HFF-Myc (cell line): ENCODE data around the gene TPRN.

ENCODE experiments used
- DNase-seq: peaks from one replicate; pipeline ENCODE4 v3.0.0-alpha.2; 2011; ENCODE audit warnings: low read depth; ENCODE audit errors: extremely low read depth
- H3K4me3 ChIP-seq: replicated peaks from 2 replicates; pipeline ENCODE4 v1.5.1; 2011; ENCODE audit warnings: low read depth, mild to moderate bottlenecking, control low read depth, low read length
- TF ChIP-seq, protein P1 (sequence below): IDR thresholded peaks from 2 replicates; pipeline ENCODE4 v1.5.1; 2012; ENCODE audit warnings: mild to moderate bottlenecking, low read depth, low read length, control low read depth; ENCODE audit errors: missing control alignments

The TPRN gene

DNA sequence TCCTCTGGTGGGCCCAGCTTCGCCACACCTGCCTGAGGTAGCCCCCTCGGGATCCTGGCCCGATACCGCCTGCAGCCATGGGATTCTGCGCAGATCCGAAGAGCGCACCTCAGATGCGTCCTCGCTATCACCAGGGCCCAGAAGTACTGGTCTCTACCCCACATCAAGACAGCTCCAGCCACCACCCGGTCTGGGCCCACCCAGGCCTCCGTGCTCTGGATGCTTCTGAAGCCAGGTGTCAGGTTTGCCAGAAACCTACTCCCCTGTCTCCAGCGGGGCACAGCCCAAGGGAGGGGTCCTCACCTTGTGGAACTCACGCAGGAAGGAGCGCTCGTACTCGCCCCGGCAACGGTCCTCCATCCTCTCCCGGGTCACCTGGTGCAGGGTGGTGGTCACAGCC lies 14.6 kb downstream of the TPRN start:
- no peak overlapping the region for H3K4me3 ChIP-seq
- TF ChIP-seq, protein P1, sequence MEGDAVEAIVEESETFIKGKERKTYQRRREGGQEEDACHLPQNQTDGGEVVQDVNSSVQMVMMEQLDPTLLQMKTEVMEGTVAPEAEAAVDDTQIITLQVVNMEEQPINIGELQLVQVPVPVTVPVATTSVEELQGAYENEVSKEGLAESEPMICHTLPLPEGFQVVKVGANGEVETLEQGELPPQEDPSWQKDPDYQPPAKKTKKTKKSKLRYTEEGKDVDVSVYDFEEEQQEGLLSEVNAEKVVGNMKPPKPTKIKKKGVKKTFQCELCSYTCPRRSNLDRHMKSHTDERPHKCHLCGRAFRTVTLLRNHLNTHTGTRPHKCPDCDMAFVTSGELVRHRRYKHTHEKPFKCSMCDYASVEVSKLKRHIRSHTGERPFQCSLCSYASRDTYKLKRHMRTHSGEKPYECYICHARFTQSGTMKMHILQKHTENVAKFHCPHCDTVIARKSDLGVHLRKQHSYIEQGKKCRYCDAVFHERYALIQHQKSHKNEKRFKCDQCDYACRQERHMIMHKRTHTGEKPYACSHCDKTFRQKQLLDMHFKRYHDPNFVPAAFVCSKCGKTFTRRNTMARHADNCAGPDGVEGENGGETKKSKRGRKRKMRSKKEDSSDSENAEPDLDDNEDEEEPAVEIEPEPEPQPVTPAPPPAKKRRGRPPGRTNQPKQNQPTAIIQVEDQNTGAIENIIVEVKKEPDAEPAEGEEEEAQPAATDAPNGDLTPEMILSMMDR = no peak
- no peak for DNase-seq

DNA sequence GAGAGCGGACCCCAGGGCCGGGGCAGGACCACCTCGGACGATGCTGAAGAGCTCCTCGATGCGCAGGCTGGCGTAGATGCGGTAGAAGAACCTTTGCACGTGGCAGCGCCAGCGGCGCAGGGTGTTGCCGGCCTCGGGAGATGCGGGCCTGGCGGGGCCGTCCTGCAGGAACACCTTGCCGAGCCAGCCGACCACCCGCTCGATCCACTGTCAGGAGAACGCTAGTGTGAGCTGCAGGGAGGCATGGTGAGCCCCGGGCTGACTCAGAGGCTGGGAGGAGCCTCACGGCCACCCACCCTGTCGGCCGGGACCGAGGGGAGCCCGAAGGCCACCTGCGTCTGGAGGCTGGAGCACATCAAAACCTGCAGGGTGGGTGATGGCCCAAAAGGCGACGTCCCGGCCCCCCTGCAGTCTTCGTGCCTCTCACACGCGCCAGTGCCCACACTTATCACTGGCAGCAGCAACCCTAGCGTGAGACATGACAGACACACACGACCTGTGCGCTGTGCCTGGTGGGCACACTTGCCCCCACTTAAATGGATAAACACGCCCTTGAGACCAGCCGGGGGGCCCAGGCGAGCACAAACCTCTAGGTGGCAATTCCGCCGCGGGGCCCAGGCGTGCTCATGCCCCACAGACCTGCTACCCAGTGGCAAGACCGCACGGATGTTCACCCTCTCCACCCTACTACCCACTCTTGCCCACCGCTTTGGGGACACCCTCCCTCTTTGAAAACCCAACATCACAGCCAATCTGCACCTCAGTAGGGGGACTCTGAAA lies 15.5 kb downstream of the TPRN start:
- no peak overlapping the region for H3K4me3 ChIP-seq
- TF ChIP-seq, protein P1 = no peak
- DNase-seq = no peak

DNA sequence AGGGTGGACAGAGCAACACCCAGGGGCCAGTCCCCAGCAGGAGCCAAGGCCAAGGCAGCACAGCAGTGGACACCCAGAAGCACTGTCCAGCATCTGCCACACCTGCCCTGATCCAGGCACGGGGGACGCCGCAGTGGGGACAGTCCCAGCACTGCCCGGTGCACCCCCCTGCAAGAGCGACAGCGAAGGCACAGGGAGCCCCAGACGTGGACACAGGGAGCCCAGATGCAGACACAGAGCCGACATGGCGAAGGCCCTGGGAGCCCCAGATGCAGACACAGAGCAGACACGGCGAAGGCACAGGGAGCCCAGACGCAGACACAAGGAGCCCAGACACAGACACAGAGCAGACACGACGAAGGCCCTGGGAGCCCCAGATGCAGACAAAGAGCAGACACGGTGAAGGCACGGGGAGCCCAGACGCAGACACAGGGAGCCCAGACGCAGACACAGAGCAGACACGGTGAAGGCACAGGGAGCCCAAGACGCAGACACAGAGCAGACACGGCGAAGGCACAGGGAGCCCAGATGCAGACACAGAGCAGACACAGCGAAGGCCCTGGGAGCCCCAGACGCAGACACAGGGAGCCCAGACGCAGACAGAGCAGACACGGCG lies 16.5 kb downstream of the TPRN start:
- TF ChIP-seq, protein P1 = no peak
- no peak for DNase-seq
- H3K4me3 ChIP-seq = no peak overlapping the region

DNA sequence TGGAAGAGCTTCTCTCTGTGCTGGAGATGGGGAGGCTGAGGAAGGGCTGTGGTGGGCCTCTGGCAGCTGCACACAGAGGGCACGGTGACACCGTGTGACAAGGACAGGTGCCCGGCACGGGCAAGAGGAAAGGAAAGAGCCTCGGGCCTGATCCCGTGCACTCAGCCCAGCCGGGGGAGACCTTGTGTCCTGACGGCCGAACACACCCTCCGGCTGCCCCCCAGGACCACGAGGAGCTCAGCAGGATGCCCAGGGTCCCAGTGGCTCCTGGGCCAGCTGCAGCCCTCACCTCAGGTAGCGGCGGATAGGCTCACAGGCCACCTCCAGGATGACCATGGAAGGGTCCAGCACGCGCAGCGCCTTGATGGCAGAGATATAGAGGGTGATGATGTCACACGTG lies 17.7 kb downstream of the TPRN start:
- H3K4me3 ChIP-seq = no peak overlapping the region
- no peak for DNase-seq
- TF ChIP-seq, protein P1 = no peak

DNA sequence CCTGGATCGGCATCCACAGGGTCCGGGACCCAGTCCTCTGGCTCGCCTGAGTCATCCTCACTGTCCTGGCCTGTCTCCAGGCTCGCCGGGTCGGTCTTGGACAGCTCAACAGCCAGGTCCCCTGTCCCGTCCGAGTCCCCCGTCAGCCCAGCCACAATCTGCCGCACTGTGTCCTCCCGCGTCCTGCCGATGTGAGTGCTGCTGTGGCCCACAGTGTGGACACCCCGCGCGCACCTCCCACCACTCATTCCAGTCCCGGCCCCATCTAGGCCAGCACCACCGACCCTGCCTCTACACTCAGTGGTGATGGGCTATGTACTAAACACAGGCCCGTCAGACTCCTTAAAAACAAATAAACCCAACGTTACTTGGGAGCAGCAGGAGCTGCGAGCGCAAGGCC lies 18.9 kb downstream of the TPRN start:
- TF ChIP-seq, protein P1 = no peak
- H3K4me3 ChIP-seq = no peak overlapping the region
- no peak for DNase-seq

DNA sequence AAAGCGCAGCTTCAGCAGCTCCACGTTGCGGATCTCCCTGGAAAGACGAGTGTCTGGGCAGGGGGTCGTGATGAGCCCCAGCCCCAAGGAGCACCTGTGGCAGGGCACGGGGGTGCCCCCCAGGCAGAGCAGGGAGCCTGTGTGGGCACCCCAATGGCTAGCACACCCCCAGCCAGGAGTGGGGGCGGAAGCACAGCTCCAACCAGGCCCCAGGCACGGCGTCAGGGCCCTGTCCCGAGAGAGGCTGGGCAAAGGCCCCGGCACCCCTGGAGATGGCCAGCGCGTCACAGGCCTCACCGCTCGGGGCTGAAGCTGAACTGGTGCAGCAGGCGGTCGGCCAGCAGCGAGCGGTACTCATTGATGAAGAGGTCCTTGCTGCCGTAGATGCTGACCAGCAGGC lies 20.1 kb downstream of the TPRN start:
- TF ChIP-seq, protein P1 = no peak
- DNase-seq = no peak
- no peak overlapping the region for H3K4me3 ChIP-seq

DNA sequence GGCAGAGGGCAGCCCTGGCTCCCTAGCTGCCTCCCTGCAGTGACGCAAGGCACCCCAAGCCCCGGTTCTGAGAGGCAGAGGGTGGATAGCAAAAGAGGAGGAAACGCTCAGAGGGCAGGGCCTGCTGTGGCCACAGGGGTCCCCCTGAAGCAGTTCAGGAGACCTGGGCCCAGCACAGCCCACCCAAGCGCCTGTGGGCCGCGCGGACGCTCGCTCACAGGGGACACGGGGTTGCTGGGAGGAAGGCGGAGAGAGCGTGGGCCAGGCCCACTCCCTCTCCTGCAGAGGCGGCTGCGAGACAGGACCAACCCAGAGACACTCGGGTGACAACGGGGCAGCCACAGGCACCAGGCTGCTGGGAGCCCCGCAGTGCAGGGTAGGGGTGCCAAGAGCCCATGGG lies 20.8 kb downstream of the TPRN start:
- DNase-seq = no peak
- no peak overlapping the region for H3K4me3 ChIP-seq
- TF ChIP-seq, protein P1 = no peak
